NT2/D1 (cell line): ENCODE data around the gene MT2A.

Experiments
- DNase-seq: peaks from one replicate; pipeline ENCODE4 v3.0.0-alpha.2; 2011; ENCODE audit warnings: low read depth, low spot score
- H3K27me3 ChIP-seq: 2 replicates; pipeline ENCODE4 v1.6.0; 2011; ENCODE audit warnings: mild to moderate bottlenecking; ENCODE audit not compliant: insufficient read length, insufficient read depth
- H3K36me3 ChIP-seq: 2 replicates; pipeline ENCODE4 v1.6.1; 2011; ENCODE audit warnings: mild to moderate bottlenecking, low read length, mixed read lengths; ENCODE audit not compliant: insufficient read depth, insufficient read length
- H3K4me1 ChIP-seq: 2 replicates; pipeline ENCODE4 v1.5.1; 2011; ENCODE audit not compliant: insufficient read depth, insufficient read length
- H3K4me3 ChIP-seq: 2 replicates; pipeline ENCODE4 v1.5.1; 2011; ENCODE audit warnings: low read depth; ENCODE audit not compliant: insufficient read length
- H3K9ac ChIP-seq: 2 replicates; pipeline ENCODE4 v1.6.0; 2011; ENCODE audit warnings: low read depth; ENCODE audit not compliant: insufficient read length
- H3K9me3 ChIP-seq: 2 replicates; pipeline ENCODE4 v1.5.1; 2011; ENCODE audit warnings: mild to moderate bottlenecking, low read length; ENCODE audit not compliant: insufficient read depth
- SUZ12 ChIP-seq: IDR thresholded peaks from 2 replicates; pipeline ENCODE4 v1.6.1; 2011; ENCODE audit not compliant: insufficient read length, insufficient read depth; ENCODE audit errors: extremely low read depth
- YY1 ChIP-seq: IDR thresholded peaks from 2 replicates; pipeline ENCODE4 v1.6.1; 2011; ENCODE audit not compliant: insufficient read length, insufficient read depth
- ZNF274 ChIP-seq: IDR thresholded peaks from 2 replicates; pipeline ENCODE4 v1.6.1; 2011; ENCODE audit warnings: mild to moderate bottlenecking, low read depth, low read length

The MT2A gene

DNA sequence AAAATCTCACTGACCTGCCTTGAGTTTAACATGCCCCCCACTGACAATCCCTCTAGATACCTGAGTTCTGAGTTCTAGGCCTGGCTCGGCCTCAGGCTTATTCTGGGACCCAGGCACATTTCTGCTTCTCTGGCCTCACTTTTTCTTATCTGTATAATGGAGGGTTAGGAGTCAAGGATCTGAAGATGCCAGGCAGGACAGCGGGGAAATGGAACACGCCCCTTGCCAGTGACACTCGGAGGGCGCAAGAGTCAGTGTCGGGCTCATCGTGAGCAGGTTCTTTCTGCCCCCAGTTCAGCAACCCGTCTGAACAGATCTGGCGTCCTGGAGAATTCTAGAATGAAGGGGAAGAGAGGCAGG lies 19.6 kb upstream of the MT2A start:
- H3K36me3 ChIP-seq, result no peaks in the 10 kb centered on the region
- DNase-seq, result no peak
- TF ChIP-seq SUZ12 (no peak), ZNF274 (no peak), YY1 (no peak)
- H3K4me1 ChIP-seq, result peaks cover 8% of the 10 kb centered on the region
- peaks cover 73% of the 10 kb centered on the region for H3K27me3 ChIP-seq
- H3K9me3 ChIP-seq, result no peaks in the 10 kb centered on the region
- peak overlapping the region; percentile 44 for H3K4me3 ChIP-seq
- no peak overlapping the region for H3K9ac ChIP-seq

DNA sequence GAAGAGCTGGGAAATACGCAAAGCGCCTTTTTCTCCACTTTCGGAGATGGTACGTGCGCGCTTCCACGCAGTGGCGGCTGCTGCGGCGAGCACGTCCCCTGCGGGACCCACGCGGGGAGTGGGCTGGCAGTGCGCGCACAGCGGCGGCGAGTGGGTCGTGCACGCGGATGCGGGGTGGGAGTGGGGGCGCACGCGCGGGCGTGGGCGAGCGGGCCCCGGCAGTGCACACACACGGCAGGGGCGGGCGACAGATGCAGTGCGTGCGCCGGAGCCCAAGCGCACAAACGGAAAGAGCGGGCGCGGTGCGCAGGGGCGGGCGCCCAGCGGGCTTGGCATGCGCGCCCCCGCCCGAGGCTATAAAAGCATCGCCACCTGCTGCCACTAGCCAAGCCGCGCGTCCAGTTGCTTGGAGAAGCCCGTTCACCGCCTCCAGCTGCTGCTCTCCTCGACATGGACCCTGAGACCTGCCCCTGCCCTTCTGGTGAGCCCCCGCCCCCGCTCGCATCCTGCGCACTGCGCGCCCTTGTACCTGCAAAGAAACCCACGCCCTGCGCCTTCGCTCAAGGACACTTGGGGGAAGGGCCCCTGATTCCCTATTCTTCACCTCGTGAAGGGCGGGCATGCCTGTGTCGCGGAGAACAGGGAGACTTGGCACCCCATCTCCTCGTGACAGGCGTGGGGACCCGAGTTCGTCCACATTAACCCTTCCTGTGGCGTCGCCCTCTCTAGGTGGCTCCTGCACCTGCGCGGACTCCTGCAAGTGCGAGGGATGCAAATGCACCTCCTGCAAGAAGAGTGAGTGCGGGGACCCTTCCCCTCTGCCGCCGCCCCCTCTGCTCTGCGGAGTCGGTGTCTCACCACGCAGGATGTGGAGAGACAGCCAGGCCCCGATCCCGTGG lies 19.0 kb upstream of the MT2A start, which contains the start of gene MT3:
MT3 (plus strand) TSS at position 388 of the 899 bp plus-strand sequence; CDS start at position 451, 63 bp downstream.
- peaks cover 8% of the 10 kb centered on the region for H3K4me1 ChIP-seq
- H3K4me3 ChIP-seq, result peak within 1 kb of the TSS; percentile 44
- DNase-seq, result no peak
- TF ChIP-seq SUZ12 (peak; percentile 80), ZNF274 (no peak)
- peak within 1 kb of the TSS; percentile 47 for H3K9ac ChIP-seq
- H3K9me3 ChIP-seq, result no peaks in the 10 kb centered on the region
- no peaks in the 10 kb centered on the region for H3K36me3 ChIP-seq
- peaks cover 73% of the 10 kb centered on the region for H3K27me3 ChIP-seq

- Histone ChIP-seq H3K36me3 (no peaks in the 10 kb centered on the region), H3K4me1 (peaks cover 8% of the 10 kb centered on the region), H3K9me3 (no peaks in the 10 kb centered on the region), H3K4me3 (no peak overlapping the region), H3K27me3 (peaks cover 58% of the 10 kb centered on the region), H3K9ac (no peak overlapping the region)
- no peak for DNase-seq
- TF ChIP-seq SUZ12 (no peak), YY1 (no peak), ZNF274 (no peak)
Measured at GRCh38 chr16:56591377-56592060, 16.9 kb upstream of the MT2A start.

DNA sequence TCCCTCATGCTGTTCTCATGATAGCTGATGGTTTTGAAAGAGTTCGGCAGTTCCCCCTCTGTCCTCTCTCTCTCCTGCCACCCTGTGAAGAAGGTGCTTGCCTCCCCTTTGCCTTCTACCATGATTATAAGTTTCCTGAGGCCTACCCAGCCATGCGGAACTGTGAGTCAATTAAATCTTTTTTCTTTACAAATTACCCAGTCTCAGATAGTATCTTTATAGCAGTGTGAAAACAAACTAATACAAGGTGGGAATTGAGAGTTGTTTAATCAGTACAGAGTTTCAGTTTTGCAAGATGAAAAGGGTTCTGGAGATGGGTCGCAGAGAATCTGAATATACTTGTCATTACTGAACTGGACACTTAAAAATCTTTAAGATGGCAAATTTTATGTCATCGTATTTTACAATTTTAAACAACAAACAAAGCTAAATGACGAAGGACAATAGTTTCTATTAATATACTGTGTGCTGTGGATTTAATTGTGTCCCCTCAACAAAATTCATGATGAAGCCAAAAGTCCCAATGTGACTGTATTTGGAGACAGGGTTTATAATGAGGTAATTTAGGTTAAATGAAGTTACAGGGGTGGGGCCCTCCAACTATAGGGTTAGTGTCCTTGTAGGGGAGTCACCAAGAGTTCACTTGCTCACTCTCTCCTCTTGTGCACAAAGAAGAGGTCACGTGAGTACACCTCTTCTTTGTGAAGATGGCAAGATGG lies 14.7 kb upstream of the MT2A start:
- H3K36me3 ChIP-seq, result no peaks in the 10 kb centered on the region
- H3K9me3 ChIP-seq, result no peaks in the 10 kb centered on the region
- no peak for TF ChIP-seq SUZ12
- TF ChIP-seq ZNF274, result no peak
- H3K27me3 ChIP-seq, result peaks cover 37% of the 10 kb centered on the region
- H3K9ac ChIP-seq, result no peak overlapping the region
- no peak for DNase-seq
- no peak overlapping the region for H3K4me3 ChIP-seq
- peaks cover 8% of the 10 kb centered on the region for H3K4me1 ChIP-seq

DNA sequence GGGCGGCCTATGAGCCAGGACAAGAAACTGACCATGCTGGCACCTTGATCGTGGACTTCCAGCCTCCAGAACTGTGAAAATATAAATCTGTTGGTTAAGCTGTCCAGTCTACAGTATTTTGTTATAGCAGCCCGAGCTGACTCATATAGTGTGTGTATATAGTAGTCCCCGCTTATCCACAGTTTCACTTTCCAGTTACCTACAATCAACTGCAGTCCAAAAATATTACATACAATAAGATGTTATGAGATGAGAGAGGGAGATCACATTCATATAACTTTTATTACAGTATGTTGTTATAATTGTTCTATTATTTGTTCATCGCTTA lies 14.1 kb upstream of the MT2A start:
- peaks cover 6% of the 10 kb centered on the region for H3K4me1 ChIP-seq
- no peaks in the 10 kb centered on the region for H3K36me3 ChIP-seq
- no peak for DNase-seq
- no peak for TF ChIP-seq YY1
- no peak for TF ChIP-seq SUZ12
- no peak for TF ChIP-seq ZNF274
- H3K9ac ChIP-seq, result no peak overlapping the region
- peaks cover 32% of the 10 kb centered on the region for H3K27me3 ChIP-seq
- no peaks in the 10 kb centered on the region for H3K9me3 ChIP-seq
- no peak overlapping the region for H3K4me3 ChIP-seq

- no peaks in the 10 kb centered on the region for H3K36me3 ChIP-seq
- no peaks in the 10 kb centered on the region for H3K27me3 ChIP-seq
- no peak overlapping the region for H3K4me3 ChIP-seq
- TF ChIP-seq YY1, result no peak
- TF ChIP-seq SUZ12, result no peak
- TF ChIP-seq ZNF274, result no peak
- H3K4me1 ChIP-seq, result peaks cover 2% of the 10 kb centered on the region
- no peak for DNase-seq
- no peaks in the 10 kb centered on the region for H3K9me3 ChIP-seq
- H3K9ac ChIP-seq, result no peak overlapping the region
Measured at GRCh38 chr16:56600398-56600999, 7.9 kb upstream of the MT2A start.

- H3K9ac ChIP-seq, result no peak overlapping the region
- no peaks in the 10 kb centered on the region for H3K9me3 ChIP-seq
- no peaks in the 10 kb centered on the region for H3K27me3 ChIP-seq
- TF ChIP-seq SUZ12 (no peak), ZNF274 (no peak), YY1 (no peak)
- H3K36me3 ChIP-seq, result no peaks in the 10 kb centered on the region
- no peak overlapping the region for H3K4me3 ChIP-seq
- no peak for DNase-seq
- H3K4me1 ChIP-seq, result peaks cover 2% of the 10 kb centered on the region
Measured at GRCh38 chr16:56601325-56601724, 7.1 kb upstream of the MT2A start.
